HG03045 (cell line): ENCODE measurements around the gene MAP3K20.
"Not testable (repeated sequence)": the region's sequence is repeated elsewhere in the genome, so short reads cannot be mapped to it uniquely, and the experiment has no call there.

Experiments
- ATAC-seq: cut with Tn5 transposase; IDR thresholded peaks from one replicate; pipeline ENCODE4 v1.9.1; 2021; ENCODE audit warnings: mild to moderate bottlenecking, moderate library complexity; ENCODE audit not compliant: unreplicated experiment

The MAP3K20 gene

GRCh38 chr2:173226899-173227698 is 151.5 kb downstream of the MAP3K20 start:
- ATAC-seq: no peak

- no peak for ATAC-seq
Measured at GRCh38 chr2:173229086-173229485, 153.4 kb downstream of the MAP3K20 start.

- no peak for ATAC-seq
Measured at GRCh38 chr2:173230181-173230580, 154.5 kb downstream of the MAP3K20 start.

- no peak for ATAC-seq
Measured at GRCh38 chr2:173231042-173231441, 155.4 kb downstream of the MAP3K20 start.

GRCh38 chr2:173231465-173231864 is 155.8 kb downstream of the MAP3K20 start:
- ATAC-seq: no peak

- ATAC-seq: no peak
Measured at GRCh38 chr2:173232956-173233744, 157.5 kb downstream of the MAP3K20 start.

- no peak for ATAC-seq
Measured at GRCh38 chr2:173235947-173236803, 160.5 kb downstream of the MAP3K20 start.

GRCh38 chr2:173238385-173238784 is 162.7 kb downstream of the MAP3K20 start:
- ATAC-seq: no peak

- ATAC-seq: no peak
Measured at GRCh38 chr2:173238831-173239230, 163.2 kb downstream of the MAP3K20 start.

GRCh38 chr2:173239644-173240043 is 164.0 kb downstream of the MAP3K20 start:
- ATAC-seq: peak; percentile 94

- ATAC-seq: peak; percentile 16
Measured at GRCh38 chr2:173240083-173240482, 164.4 kb downstream of the MAP3K20 start.

GRCh38 chr2:173241643-173242042 is 166.0 kb downstream of the MAP3K20 start:
- no peak for ATAC-seq

GRCh38 chr2:173247156-173247555 is 171.5 kb downstream of the MAP3K20 start:
- ATAC-seq: no peak

GRCh38 chr2:173248381-173248780 is 172.7 kb downstream of the MAP3K20 start:
- ATAC-seq: no peak

- ATAC-seq: no peak
Measured at GRCh38 chr2:173249661-173250641, 174.3 kb downstream of the MAP3K20 start.

GRCh38 chr2:173251225-173251624 is 175.6 kb downstream of the MAP3K20 start:
- ATAC-seq: no peak

- ATAC-seq: no peak
Measured at GRCh38 chr2:173252581-173252980, 176.9 kb downstream of the MAP3K20 start.

- no peak for ATAC-seq
Measured at GRCh38 chr2:173254659-173255058, 179.0 kb downstream of the MAP3K20 start.

GRCh38 chr2:173258701-173259100 is 183.1 kb downstream of the MAP3K20 start:
- no peak for ATAC-seq

GRCh38 chr2:173262356-173262755 is 186.7 kb downstream of the MAP3K20 start:
- ATAC-seq: not testable (repeated sequence)
